Activated CD8-positive, alpha-beta T cell treated with anti-CD3 and anti-CD28 coated beads, Interleukin-2, amount 10 ng/mL, durations not matched to agents 7 days and 5 days (primary cell): ENCODE data around the gene PAM. TPM values are rescaled to one million over a fixed set of nuclear protein-coding genes. Genes with fewer than 3 reads are reported as not detected.
"Not testable (repeated sequence)": the region's sequence is repeated elsewhere in the genome, so short reads cannot be mapped to it uniquely, and the experiment has no call there.

Experiments used
- ATAC-seq: fragments of 150-1000 bp; cut with Tn5 transposase; one replicate; pipeline ENCODE4 v1.10.0; 2021; ENCODE audit warnings: moderate library complexity
- CTCF ChIA-PET: fragments of 350-600 bp; sonication (Branson Sonifier 250); formaldehyde crosslinking; loops from one replicate; lab custom pipeline; 2021; ENCODE audit warnings: antibody characterized with exemption; lab: Charles Lee
- POLR2A ChIA-PET: fragments of 350-600 bp; sonication (Branson Sonifier 250); formaldehyde crosslinking; loops from one replicate; lab custom pipeline; 2021; ENCODE audit warnings: antibody characterized with exemption; lab: Charles Lee
- DNase-seq: peaks from one replicate; pipeline ENCODE4 v3.0.0-alpha.2; 2020
- H3K27ac Mint-ChIP-seq: one replicate; pipeline ENCODE4 v1.8.0; 2021; ENCODE audit warnings: mild to moderate bottlenecking, mixed read lengths
- H3K27me3 Mint-ChIP-seq: one replicate; pipeline ENCODE4 v1.8.0; 2021; ENCODE audit warnings: low read depth, mixed read lengths
- H3K36me3 Mint-ChIP-seq: one replicate; pipeline ENCODE4 v1.8.0; 2021; ENCODE audit warnings: low read depth, mixed read lengths
- H3K4me1 Mint-ChIP-seq: one replicate; pipeline ENCODE4 v1.8.0; 2021; ENCODE audit warnings: low read depth, mixed read lengths
- H3K4me3 Mint-ChIP-seq: one replicate; pipeline ENCODE4 v1.8.0; 2021; ENCODE audit warnings: mild to moderate bottlenecking, mixed read lengths
- H3K9me3 Mint-ChIP-seq: one replicate; pipeline ENCODE4 v1.8.0; 2022; ENCODE audit warnings: mixed read lengths; ENCODE audit not compliant: insufficient read depth
- total RNA-seq, 2 experiments: library from RNA; stranded (reverse); gene quantifications; one replicate each; pipeline ENCODE4 v1.2.3, GENCODE V29; 2021

Gene PAM
- total RNA-seq, 2 experiments from 2014 or later, result 16.1 to 16.3 TPM

GRCh38 chr5:102988459-102988858 is 233.4 kb downstream of the PAM start:
- H3K4me1 Mint-ChIP-seq, result no peaks in the 10 kb centered on the region
- no peak overlapping the region for H3K4me3 Mint-ChIP-seq
- no peaks in the 10 kb centered on the region for H3K36me3 Mint-ChIP-seq
- no peaks in the 10 kb centered on the region for H3K27me3 Mint-ChIP-seq
- peaks cover 3% of the 10 kb centered on the region for H3K9me3 Mint-ChIP-seq
- ATAC-seq (no peak), DNase-seq (no peak)
- ChIA-PET CTCF (no interaction called here), POLR2A (no interaction called here)
- H3K27ac Mint-ChIP-seq, result no peak overlapping the region

GRCh38 chr5:102991802-102992201 is 236.7 kb downstream of the PAM start:
- H3K36me3 Mint-ChIP-seq, result no peaks in the 10 kb centered on the region
- no peak overlapping the region for H3K27ac Mint-ChIP-seq
- ChIA-PET POLR2A (no interaction called here), CTCF (no interaction called here)
- no peaks in the 10 kb centered on the region for H3K4me1 Mint-ChIP-seq
- no peak for ATAC-seq
- no peak overlapping the region for H3K4me3 Mint-ChIP-seq
- DNase-seq, result no peak
- H3K27me3 Mint-ChIP-seq, result no peaks in the 10 kb centered on the region
- H3K9me3 Mint-ChIP-seq, result no peaks in the 10 kb centered on the region

- H3K4me3 Mint-ChIP-seq, result no peak overlapping the region
- peaks cover 3% of the 10 kb centered on the region for H3K36me3 Mint-ChIP-seq
- H3K27me3 Mint-ChIP-seq, result no peaks in the 10 kb centered on the region
- ChIA-PET POLR2A (no interaction called here), CTCF (interaction anchor here (0.7 to 1.0 kb wide), 2 partner anchors 11 to 25 kb away, joined by 3 read pairs; no protein-coding TSS in a partner anchor)
- ATAC-seq (no peak), DNase-seq (no peak)
- no peaks in the 10 kb centered on the region for H3K4me1 Mint-ChIP-seq
- no peaks in the 10 kb centered on the region for H3K9me3 Mint-ChIP-seq
- no peak overlapping the region for H3K27ac Mint-ChIP-seq
These were observed 241.0 kb downstream of the PAM start for GRCh38 chr5:102996011-102996575.

- ChIA-PET POLR2A (no interaction called here), CTCF (no interaction called here)
- Mint-ChIP-seq H3K27me3 (no peaks in the 10 kb centered on the region), H3K4me3 (no peak overlapping the region), H3K36me3 (peaks cover 3% of the 10 kb centered on the region), H3K4me1 (no peaks in the 10 kb centered on the region), H3K27ac (no peak overlapping the region), H3K9me3 (no peaks in the 10 kb centered on the region)
- ATAC-seq (no peak), DNase-seq (no peak)
These were observed 243.1 kb downstream of the PAM start for GRCh38 chr5:102998224-102998623.

- Mint-ChIP-seq H3K4me1 (no peaks in the 10 kb centered on the region), H3K27me3 (no peaks in the 10 kb centered on the region), H3K4me3 (no peak overlapping the region), H3K9me3 (no peaks in the 10 kb centered on the region), H3K27ac (no peak overlapping the region), H3K36me3 (peaks cover 3% of the 10 kb centered on the region)
- POLR2A ChIA-PET, result no interaction called here
- ATAC-seq (no peak), DNase-seq (no peak)
- CTCF ChIA-PET, result no interaction called here
These were observed 244.1 kb downstream of the PAM start for GRCh38 chr5:102999191-102999590.

- POLR2A ChIA-PET, H3K9me3 Mint-ChIP-seq, H3K27me3 Mint-ChIP-seq, CTCF ChIA-PET, H3K4me3 Mint-ChIP-seq, H3K36me3 Mint-ChIP-seq, H3K27ac Mint-ChIP-seq, H3K4me1 Mint-ChIP-seq, ATAC-seq, DNase-seq: not testable (repeated sequence)
These were observed 244.5 kb downstream of the PAM start for GRCh38 chr5:102999621-103000020.

- H3K27ac Mint-ChIP-seq, result no peak overlapping the region
- POLR2A ChIA-PET, result no interaction called here
- H3K36me3 Mint-ChIP-seq, result peaks cover 3% of the 10 kb centered on the region
- H3K4me1 Mint-ChIP-seq, result no peaks in the 10 kb centered on the region
- no peaks in the 10 kb centered on the region for H3K9me3 Mint-ChIP-seq
- ATAC-seq (no peak), DNase-seq (no peak)
- CTCF ChIA-PET, result no interaction called here
- H3K27me3 Mint-ChIP-seq, result no peaks in the 10 kb centered on the region
- no peak overlapping the region for H3K4me3 Mint-ChIP-seq
These were observed 245.0 kb downstream of the PAM start for GRCh38 chr5:103000089-103000488.

- CTCF ChIA-PET, result interaction anchor here (0.8 to 2.0 kb wide), 2 partner anchors 27 to 221 kb away, joined by 3 to 4 read pairs; no protein-coding TSS in a partner anchor
- H3K9me3 Mint-ChIP-seq, result no peaks in the 10 kb centered on the region
- H3K4me3 Mint-ChIP-seq, result no peak overlapping the region
These were observed 248.8 kb downstream of the PAM start for GRCh38 chr5:103003872-103004271.

GRCh38 chr5:103005276-103005675 is 250.2 kb downstream of the PAM start:
- H3K9me3 Mint-ChIP-seq, result no peaks in the 10 kb centered on the region
- H3K4me3 Mint-ChIP-seq, result no peak overlapping the region
- H3K27ac Mint-ChIP-seq, result no peak overlapping the region
- DNase-seq, result no peak
- H3K36me3 Mint-ChIP-seq, result peaks cover 4% of the 10 kb centered on the region
- no peak for ATAC-seq
- H3K27me3 Mint-ChIP-seq, result no peaks in the 10 kb centered on the region
- ChIA-PET CTCF (no interaction called here), POLR2A (no interaction called here)
- peaks cover 4% of the 10 kb centered on the region for H3K4me1 Mint-ChIP-seq

More at GRCh38 chr5:103003872-103004271, 248.8 kb downstream of the PAM start:
- ATAC-seq, result no peak
- Mint-ChIP-seq H3K27me3 (no peaks in the 10 kb centered on the region), H3K27ac (no peak overlapping the region), H3K36me3 (peaks cover 3% of the 10 kb centered on the region), H3K4me1 (no peaks in the 10 kb centered on the region)
- POLR2A ChIA-PET, result no interaction called here
- DNase-seq, result no peak

GRCh38 chr5:103006921-103007320 is 251.8 kb downstream of the PAM start:
- Mint-ChIP-seq H3K27ac (no peak overlapping the region), H3K27me3 (no peaks in the 10 kb centered on the region), H3K4me3 (no peak overlapping the region), H3K4me1 (peaks cover 5% of the 10 kb centered on the region), H3K36me3 (peaks cover 9% of the 10 kb centered on the region), H3K9me3 (no peaks in the 10 kb centered on the region)
- POLR2A ChIA-PET, result no interaction called here
- CTCF ChIA-PET, result interaction anchor here (1.1 kb wide), 1 partner anchor 11 kb away, joined by 3 read pairs; no protein-coding TSS in a partner anchor
- DNase-seq (no peak), ATAC-seq (no peak)

GRCh38 chr5:103010168-103010567 is 255.1 kb downstream of the PAM start:
- H3K4me1 Mint-ChIP-seq, result peaks cover 5% of the 10 kb centered on the region
- ATAC-seq, result no peak
- H3K4me3 Mint-ChIP-seq, result no peak overlapping the region
- peaks cover 15% of the 10 kb centered on the region for H3K36me3 Mint-ChIP-seq
- H3K9me3 Mint-ChIP-seq, result no peaks in the 10 kb centered on the region
- ChIA-PET CTCF (no interaction called here), POLR2A (no interaction called here)
- DNase-seq, result no peak
- no peaks in the 10 kb centered on the region for H3K27me3 Mint-ChIP-seq
- H3K27ac Mint-ChIP-seq, result no peak overlapping the region

GRCh38 chr5:103013933-103014552 is 258.9 kb downstream of the PAM start:
- H3K4me3 Mint-ChIP-seq, result no peak overlapping the region

More at GRCh38 chr5:103013933-103014552, 258.9 kb downstream of the PAM start:
- ChIA-PET CTCF (no interaction called here), POLR2A (interaction anchor here (0.5 kb wide), 1 partner anchor 671 kb away, joined by 3 read pairs; no protein-coding TSS in a partner anchor)
- no peaks in the 10 kb centered on the region for H3K27me3 Mint-ChIP-seq
- H3K9me3 Mint-ChIP-seq, result no peaks in the 10 kb centered on the region
- peaks cover 5% of the 10 kb centered on the region for H3K4me1 Mint-ChIP-seq
- H3K27ac Mint-ChIP-seq, result no peak overlapping the region
- peaks cover 16% of the 10 kb centered on the region for H3K36me3 Mint-ChIP-seq
- no peak for DNase-seq
- ATAC-seq, result no peak
